ENCODE data around the gene RXRA. TPM values are rescaled to one million over a fixed set of nuclear protein-coding genes. Genes with fewer than 3 reads are reported as not detected.
A peak's percentile ranks its signal among the peaks of the same experiment; 100 is the strongest.

The RXRA gene
- total and polyA plus RNA-seq, 10 donors, result 10.9 to 116 (median 81.0) TPM

DNA sequence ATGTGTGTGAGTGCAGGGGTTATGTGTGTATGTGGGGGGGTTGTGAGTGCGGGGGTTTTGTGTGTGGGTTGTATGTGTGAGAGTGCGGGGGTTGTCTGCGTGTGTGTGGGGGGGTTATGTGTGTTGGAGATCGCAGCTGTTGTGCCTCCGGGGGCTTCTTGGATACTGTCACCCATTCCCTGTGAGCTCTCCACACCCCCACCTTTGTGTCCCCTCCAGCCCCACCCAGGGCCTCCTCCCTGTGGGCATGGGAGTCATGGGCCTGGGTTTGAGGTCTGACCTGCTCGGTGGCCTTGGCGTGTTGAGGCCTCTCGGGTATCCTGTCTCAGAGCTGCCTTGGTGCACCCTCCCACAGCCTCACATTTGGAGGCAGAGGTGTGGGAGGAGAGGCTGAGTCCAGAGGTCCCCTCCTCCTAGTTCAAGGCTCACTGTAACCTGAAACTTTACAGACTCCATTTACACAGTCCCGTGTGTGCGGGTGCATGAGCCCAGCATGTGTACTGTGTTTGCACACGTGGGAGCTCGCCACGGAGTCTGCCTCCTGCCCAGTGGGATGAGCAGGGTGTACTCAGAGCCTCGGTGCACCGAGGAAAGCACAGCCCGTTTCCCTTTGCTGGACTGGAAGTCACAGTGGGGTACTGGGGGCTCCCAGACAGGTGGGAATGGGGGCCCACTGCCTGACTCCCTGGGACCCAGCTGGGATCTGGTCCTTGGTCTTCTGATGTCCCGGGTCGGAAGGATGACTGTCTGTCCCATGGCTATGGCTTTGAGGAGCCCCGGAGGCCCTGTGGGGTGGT is 43.4 kb downstream of the RXRA start:
- TF ChIP-seq, protein P1, sequence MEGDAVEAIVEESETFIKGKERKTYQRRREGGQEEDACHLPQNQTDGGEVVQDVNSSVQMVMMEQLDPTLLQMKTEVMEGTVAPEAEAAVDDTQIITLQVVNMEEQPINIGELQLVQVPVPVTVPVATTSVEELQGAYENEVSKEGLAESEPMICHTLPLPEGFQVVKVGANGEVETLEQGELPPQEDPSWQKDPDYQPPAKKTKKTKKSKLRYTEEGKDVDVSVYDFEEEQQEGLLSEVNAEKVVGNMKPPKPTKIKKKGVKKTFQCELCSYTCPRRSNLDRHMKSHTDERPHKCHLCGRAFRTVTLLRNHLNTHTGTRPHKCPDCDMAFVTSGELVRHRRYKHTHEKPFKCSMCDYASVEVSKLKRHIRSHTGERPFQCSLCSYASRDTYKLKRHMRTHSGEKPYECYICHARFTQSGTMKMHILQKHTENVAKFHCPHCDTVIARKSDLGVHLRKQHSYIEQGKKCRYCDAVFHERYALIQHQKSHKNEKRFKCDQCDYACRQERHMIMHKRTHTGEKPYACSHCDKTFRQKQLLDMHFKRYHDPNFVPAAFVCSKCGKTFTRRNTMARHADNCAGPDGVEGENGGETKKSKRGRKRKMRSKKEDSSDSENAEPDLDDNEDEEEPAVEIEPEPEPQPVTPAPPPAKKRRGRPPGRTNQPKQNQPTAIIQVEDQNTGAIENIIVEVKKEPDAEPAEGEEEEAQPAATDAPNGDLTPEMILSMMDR (IDR thresholded peaks at IDR 0.05 in 8 of 11, conservative IDR thresholded peaks at IDR 0.05 in 3 of 11), result no peak
- no peak for TF ChIP-seq POLR2A (IDR thresholded peaks at IDR 0.05)
- TF ChIP-seq POLR2AphosphoS5 (IDR thresholded peaks at IDR 0.05), result no peak
- 65 to 83% (median 80%) methylated on average over 16 to 19 of the region's 19 CpGs for WGBS, 5 donors
- H3K27ac ChIP-seq, result peak overlapping the region in 5 of 8 donors; percentile 92 to 98 (median 94)

DNA sequence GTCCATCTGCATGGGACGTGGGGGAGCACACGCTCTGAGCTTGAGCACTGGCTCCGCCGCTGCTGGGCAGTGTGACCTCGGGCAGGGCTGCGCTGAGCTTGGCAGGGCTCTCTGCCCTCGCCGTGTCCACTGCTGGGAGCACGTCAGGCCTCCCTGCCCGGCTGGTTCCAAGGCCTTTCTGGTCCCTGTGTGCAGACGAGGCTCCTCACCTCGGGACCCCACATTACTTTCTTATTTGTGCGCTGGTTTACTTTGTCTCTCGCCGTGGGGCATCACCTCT is 43.9 kb downstream of the RXRA start:
- no peak for DNase-seq
- peaks cover 27 to 95% (median 81%) of the 10 kb centered on the region in 6 donors for H3K4me1 ChIP-seq
- H3K27ac ChIP-seq, result peak overlapping the region in 6 of 8 donors; percentile 13 to 98 (median 93)
- no peaks in the 10 kb centered on the region for H3K27me3 ChIP-seq (replicated peaks in 1 of 7)
- intact Hi-C loops (cut with DNase I; ENCODE audit: low total_unique reads), result no loop called here
- H3K4me3 ChIP-seq, result no peak overlapping the region
- no peaks in the 10 kb centered on the region for H3K36me3 ChIP-seq
- 80 to 89% (median 84%) methylated on average over 10 to 15 of the region's 15 CpGs for WGBS, 5 donors
- H3K9me3 ChIP-seq, result no peaks in the 10 kb centered on the region
- TF ChIP-seq POLR2A (IDR thresholded peaks at IDR 0.05) (no peak), POLR2AphosphoS5 (IDR thresholded peaks at IDR 0.05) (peak in 2 of 3 donors; percentile 26 to 55)
- TF ChIP-seq, protein P1 (IDR thresholded peaks at IDR 0.05 in 8 of 11, conservative IDR thresholded peaks at IDR 0.05 in 3 of 11), result no peak

More for the DNA sequence above, 43.4 kb downstream of the RXRA start:
- intact Hi-C loops (cut with DNase I; ENCODE audit: low total_unique reads), result no loop called here
- H3K4me3 ChIP-seq, result no peak overlapping the region
- peaks cover 23 to 95% (median 81%) of the 10 kb centered on the region in 6 donors for H3K4me1 ChIP-seq
- no peaks in the 10 kb centered on the region for H3K9me3 ChIP-seq
- H3K27me3 ChIP-seq (replicated peaks in 1 of 7), result no peaks in the 10 kb centered on the region
- no peak for DNase-seq
- no peaks in the 10 kb centered on the region for H3K36me3 ChIP-seq

DNA sequence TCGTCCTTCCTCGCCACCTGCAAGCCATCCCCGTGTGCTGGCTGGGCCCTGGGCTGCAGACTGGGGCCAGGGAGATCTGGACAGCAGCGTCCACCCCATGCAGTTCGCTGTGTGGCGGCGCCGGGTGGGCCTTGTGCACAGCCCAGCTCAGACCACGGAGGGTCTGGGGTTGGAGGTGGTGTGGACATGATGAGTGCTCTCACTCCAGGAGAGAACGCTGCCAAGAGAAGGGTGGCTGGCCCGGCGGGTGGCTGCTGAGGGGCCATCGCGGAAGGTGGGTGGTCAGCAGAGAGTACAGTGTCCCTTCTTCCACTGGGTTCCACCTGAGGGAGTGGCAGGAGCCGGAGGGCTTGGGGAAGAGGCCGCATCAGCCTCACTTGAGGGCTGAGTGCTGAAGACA is 44.4 kb downstream of the RXRA start:
- DNase-seq, result no peak
- intact Hi-C loops (cut with DNase I; ENCODE audit: low total_unique reads), result no loop called here
- H3K4me1 ChIP-seq, result peaks cover 27 to 95% (median 81%) of the 10 kb centered on the region in 6 donors
- peak in 1 of 3 donors; percentile 28 for TF ChIP-seq POLR2AphosphoS5 (IDR thresholded peaks at IDR 0.05)
- TF ChIP-seq, protein P1 (IDR thresholded peaks at IDR 0.05 in 8 of 11, conservative IDR thresholded peaks at IDR 0.05 in 3 of 11), result no peak
- no peaks in the 10 kb centered on the region for H3K36me3 ChIP-seq
- peak overlapping the region in 1 of 8 donors; percentile 62 for H3K4me3 ChIP-seq
- no peaks in the 10 kb centered on the region for H3K9me3 ChIP-seq
- WGBS, 5 donors, result 89 to 95% (median 93%) methylated on average over 7 to 16 of the region's 16 CpGs
- H3K27ac ChIP-seq, result peak overlapping the region in 7 of 8 donors; percentile 80 to 98 (median 92)
- H3K27me3 ChIP-seq (replicated peaks in 1 of 7), result no peaks in the 10 kb centered on the region

DNA sequence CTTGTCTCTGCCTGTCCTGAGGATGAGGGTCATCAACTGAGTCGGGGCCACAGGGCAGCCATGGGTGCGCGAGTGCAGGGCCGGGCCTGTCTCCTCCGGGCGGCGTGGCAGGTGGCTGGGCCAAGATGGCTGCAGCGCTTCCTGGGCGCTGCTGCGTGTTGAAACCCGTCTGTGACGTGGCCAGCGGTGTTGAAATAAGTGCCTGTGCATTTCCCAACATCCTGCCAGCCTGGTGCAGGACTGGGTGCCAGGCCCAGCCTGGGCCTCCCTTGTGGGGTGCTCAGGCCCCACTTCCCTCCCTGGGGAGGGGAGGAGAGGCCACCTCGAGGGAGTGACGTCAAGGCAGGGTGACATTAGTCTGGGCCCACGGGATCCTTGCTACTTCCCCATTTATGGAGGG is 45.5 kb downstream of the RXRA start:
- Histone ChIP-seq H3K9me3 (no peaks in the 10 kb centered on the region), H3K36me3 (no peaks in the 10 kb centered on the region), H3K4me1 (peaks cover 26 to 95% (median 81%) of the 10 kb centered on the region in 6 donors), H3K27me3 (replicated peaks in 1 of 7) (no peaks in the 10 kb centered on the region), H3K27ac (peak overlapping the region; percentile 51 to 98 (median 92)), H3K4me3 (peak overlapping the region in 1 of 8 donors; percentile 62)
- WGBS, 5 donors, result 50 to 81% (median 64%) methylated on average over 5 to 16 of the region's 16 CpGs
- intact Hi-C loops (cut with DNase I; ENCODE audit: low total_unique reads), result no loop called here
- DNase-seq, result peak; percentile 94
- TF ChIP-seq POLR2A (IDR thresholded peaks at IDR 0.05), result no peak
- TF ChIP-seq, protein P1 (IDR thresholded peaks at IDR 0.05 in 8 of 11, conservative IDR thresholded peaks at IDR 0.05 in 3 of 11), result peak in 1 of 11 experiments; percentile 19
- peak; percentile 73 to 93 (median 81) for TF ChIP-seq POLR2AphosphoS5 (IDR thresholded peaks at IDR 0.05)

Data from spleen (tissue), 11 donors.